ENCODE measurements around the gene TENM4.

TENM4 gene

DNA sequence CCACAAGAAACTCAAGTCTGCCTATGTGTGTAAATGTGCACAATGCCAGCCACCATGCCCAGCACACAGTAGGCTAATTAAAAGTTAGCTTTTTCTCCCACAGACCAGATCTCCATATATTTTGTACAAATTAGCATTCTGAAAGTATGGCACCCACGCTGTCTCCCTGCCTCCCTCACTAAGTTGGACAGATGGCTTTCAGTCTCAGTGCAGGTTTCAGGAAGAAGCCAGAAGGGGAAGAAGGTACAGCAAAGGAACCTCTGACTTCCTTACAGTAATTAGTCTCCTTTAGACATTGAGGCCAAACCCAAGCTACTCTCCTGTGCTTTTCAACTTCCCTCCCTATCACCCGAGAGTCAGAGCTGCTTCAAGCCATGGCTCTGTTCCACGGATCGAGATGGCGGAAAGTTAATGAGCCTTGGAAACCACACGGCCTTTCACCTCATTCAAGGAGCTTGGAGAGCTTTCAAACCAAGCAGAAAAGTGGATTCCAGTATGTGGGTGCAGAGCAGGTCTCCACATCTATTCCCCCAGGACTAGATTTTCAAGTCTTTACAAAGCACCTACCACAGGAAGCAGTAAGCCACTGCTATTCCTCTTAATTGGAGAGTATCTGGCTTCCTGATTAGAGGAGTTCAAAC lies 645.1 kb downstream of the TENM4 start:
- DNase-seq, result peak; percentile 16

DNA sequence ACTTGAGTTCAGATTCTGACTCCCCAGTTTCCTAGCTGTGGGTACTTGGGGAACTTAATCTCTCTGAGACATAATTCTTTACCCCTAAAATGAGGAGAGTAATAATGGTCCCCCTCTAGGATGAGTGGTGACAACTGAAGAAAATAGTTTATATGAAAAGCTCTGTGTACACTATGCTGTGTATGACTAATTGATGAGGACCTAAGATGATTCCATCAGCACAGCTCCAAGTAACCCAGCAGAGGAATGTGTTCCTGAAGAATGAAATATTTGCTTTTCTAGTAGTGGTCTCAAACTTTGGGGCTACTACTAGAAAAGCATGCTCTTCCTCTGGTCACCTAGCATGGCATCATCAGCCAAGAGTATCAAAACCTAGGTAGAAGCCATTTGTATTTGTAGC lies 648.9 kb downstream of the TENM4 start:
- DNase-seq, result no peak

DNA sequence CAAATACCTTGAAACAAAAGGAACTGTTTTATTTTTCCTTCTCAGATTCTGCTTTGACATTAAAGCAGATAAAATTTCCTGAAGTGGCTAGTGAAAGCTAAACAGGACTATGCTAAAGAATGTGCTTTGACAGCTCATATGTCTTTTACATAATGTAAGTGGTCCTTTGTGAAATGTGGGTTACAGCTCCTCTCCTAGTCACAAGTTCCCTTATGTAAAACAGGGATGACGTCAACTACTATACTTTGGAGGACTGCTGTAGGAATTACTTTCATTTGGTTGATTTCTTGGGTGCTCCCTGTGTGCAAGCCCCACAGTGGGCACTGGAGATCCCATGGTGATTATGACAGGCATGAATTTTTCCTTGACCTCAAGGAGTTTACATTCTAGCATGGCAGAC lies 649.6 kb downstream of the TENM4 start:
- peak; percentile 86 for DNase-seq

DNA sequence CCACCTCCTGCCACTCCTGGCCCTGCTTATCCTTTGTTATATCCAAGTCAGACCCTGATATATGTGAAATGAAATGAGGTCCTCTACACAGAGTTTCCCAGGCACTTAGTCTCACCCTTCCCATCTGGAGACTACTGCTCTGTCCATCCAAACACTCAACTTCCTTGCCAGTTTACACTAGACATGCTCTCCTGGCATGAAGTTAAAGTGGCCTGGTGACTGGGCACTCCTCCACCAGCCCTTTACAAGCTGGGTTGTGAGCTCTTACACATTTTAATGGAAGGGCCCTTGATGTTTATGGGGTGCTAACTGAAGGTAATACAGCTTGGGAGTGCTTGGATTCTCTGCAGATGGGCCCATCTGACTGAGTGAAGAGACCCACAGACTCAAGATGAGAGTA lies 650.0 kb downstream of the TENM4 start:
- DNase-seq, result no peak

DNA sequence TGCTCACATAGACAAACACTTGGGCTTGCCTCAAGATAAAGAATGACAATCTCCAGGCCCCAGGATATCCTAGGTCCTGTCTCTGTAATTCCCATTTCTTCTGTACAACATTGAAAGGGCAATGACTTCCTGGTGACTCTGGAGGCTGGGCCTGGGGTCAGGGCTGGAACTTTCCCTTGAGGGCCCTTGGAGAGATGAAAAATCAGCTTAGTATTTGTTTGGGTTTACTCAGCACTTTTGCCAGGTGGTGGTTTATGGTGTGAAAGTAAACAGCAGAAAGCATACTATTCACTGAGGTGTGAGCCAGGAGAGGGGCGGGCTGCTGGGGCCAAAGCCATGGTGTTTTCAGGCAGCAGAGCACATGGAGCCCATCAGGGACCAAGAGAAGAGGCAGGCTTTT lies 651.5 kb downstream of the TENM4 start:
- no peak for DNase-seq

DNA sequence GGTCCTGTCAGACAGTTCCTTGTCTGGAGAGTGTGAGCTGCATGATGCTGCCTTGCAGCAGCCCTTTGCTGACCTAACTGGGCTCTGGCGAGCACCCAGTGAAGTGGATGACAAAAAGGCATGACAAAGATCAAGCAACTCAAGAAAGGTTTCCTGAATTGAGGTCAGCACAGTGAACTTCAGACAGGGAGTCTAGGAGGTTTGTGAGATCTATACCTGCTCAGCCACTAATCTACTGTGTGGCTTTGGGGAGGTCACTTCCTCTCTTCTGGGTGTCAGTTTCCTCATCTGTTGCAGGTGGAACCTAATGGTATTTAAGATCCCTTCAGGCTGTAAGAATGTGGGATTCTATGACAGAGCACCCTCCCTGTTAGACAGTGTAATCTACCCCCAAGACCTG lies 652.3 kb downstream of the TENM4 start:
- no peak for DNase-seq

DNA sequence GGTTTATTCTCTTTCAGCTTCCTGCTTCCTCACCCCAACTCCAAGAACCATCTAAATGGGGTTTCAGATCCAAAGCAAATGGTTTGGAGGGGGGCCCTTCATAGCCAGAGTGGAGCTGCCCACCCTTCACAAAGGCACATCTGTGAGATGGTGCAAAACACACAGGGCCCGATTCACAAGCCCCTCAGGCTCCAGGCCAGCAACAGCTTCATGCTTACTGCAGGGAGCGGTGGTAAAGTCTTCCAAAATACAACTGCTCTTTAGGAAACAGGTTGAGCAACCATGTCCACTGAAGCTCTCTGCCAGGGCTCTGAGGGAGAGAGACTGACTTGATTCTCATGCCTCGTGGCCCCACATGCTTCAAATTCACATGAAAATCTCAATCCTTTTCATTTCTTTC lies 653.1 kb downstream of the TENM4 start:
- DNase-seq, result no peak

DNA sequence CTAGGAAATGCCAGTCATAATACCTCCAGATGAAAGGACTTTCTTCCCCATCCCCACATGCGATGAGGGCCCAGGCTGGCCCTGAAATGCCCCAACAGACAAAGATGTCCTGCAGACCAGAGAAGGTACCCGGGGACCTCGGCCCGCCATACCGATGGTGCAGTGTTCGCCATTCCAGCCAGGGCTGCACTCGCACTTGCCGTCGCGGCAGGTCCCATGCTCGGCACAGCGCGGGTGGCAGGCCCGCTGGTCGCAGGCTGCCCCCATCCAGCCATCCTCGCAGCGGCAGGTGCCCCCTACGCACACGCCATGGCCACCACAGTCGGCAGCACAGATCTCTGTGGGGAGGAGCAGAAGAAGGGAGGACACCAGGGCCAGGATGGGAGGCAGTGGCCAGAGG lies 654.1 kb downstream of the TENM4 start:
- DNase-seq, result no peak

DNA sequence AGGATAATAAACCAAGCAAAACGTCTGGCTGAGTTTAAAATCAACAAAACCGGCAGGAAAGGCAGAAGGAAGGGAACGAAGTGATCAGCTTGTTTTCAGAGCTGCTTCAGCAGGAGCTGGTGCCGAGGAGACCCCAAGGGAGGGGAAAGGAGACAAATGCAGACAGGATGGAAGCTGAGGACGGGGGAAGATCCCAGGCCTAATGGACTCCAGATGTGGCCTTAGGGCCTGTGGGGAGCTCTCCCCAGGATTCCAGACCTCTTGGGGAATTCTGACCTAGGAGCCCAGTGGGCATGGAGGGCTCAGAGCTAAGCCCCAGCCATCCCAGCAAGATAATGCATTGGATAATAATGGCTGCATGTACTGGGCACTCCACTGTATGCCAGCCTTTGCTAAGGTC lies 654.7 kb downstream of the TENM4 start:
- no peak for DNase-seq

DNA sequence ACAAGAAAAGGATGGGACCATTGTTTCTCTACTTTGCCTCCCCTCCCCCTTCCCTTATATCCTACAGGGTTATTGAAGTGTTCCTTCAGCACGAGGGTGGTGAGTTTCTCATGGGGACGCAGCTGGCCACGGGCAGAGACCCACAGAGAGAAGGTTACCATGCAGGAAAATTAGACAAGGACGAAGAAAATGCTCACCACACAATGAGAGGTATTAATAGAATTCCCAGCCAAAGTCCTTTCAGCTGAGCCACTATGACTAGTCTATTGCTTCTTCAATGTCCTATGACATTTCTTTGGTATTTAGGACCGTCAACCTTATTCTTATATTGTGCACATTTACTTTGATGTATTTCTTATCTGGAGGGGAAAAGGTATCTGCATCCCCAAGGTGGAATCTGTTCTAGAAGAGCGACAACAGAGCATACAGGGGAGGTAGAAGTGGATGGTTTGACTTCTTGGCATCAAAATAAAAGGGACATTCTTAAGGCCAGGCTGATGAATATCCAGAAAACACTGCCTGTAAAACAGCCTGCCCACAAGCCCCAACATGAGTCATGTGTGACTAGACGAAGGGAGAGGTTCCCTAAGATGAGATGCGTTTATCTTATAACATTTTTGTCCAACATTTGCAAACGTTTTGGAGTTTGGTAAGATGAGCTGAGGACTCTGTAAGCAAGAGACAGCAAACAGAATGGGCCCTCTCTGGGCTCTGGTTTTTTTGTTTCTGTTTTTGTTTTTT lies 656.3 kb downstream of the TENM4 start:
- DNase-seq, result no peak

DNA sequence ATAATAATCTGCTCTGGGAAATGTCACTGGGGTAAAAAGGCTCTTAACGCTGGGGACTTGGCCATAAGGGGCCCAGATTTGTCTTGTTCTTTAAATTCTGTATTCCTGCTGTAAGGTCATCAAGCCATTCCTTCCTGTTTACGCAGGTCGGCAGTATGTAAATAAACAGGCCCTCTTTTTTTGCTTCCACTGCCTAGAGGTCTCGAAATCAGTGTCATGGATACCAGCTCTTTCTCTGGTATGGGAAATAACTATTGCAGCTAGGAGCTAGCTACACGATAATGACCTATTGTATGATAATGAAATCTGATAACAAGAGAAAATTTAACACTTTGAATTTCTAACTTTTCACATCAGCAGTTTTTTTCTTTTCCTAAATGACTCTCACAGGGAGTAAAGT lies 657.0 kb downstream of the TENM4 start:
- DNase-seq, result no peak

DNA sequence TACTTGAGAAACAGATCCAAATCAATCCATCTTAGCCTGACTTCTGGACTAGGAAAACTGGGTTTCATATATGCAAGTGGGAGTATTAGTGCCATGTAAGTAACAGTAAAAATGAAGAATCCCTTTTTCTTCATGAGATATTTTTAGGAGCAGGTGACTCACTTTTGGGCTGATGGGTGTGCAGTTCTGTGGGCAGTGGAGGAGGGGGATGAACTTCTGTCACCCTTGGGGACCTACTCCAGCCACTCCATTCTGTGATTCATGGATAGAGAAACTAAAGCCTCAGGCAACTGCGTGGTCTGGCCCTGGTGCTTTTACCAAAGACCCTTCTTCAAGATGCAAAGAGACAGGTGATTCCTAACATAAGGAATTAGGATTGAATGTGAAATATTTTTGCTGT lies 657.5 kb downstream of the TENM4 start:
- DNase-seq, result no peak

DNA sequence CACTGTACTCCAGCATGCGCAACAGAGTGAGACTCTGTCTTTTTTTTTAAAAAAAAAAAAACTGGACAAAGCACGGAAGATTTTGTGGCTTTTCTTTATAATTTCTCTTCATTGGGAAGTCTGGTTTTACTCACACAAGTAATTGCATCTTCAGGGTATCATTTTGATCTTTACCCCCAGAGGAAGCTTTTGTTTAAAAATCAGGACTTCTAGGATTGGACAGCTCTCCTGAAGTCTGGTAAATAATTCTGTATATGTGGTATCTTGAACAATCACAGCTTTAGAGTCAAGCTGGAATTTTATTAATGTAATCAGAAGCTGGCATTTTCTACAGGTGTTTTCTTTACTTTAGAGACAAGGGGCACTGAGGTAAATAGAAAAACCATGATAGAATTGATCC lies 658.1 kb downstream of the TENM4 start:
- no peak for DNase-seq

DNA sequence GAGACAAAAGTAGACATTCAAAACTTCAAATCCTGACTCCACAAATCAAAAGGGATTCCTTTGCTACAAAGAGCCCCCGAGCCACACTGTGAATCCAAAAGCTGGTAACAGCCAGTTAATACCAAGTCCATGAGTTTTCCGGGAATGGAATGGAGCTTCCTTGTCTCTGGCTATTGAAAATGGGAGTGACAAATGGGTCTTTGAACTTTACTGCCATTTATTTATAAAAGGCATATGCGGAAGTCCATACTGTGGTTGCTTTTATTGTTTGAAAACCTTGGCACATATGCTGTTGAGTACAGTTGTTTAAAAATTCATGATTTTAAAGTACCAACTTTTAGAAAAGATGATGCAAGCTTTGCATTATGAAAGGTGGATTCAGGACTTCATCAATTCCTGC lies 659.9 kb downstream of the TENM4 start:
- no peak for DNase-seq

DNA sequence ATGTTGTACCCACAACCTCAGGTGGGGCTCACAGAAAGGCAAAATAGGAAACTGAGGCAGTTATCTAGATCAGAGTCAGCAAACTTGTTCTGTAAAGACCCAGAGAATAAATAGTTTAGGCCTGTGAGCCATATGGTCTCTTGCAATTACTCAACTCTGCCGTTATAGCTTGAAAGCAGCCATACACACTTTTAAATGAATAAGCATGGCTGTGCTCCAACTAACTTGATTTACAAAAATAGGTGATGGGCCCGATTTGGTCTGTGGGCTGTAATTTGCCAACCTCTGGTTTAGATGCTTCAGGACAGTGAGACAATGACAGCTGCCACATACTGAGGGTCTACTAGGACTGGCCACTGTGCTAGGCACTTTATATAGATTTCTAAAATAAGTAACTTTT lies 667.3 kb downstream of the TENM4 start:
- DNase-seq, result no peak

DNA sequence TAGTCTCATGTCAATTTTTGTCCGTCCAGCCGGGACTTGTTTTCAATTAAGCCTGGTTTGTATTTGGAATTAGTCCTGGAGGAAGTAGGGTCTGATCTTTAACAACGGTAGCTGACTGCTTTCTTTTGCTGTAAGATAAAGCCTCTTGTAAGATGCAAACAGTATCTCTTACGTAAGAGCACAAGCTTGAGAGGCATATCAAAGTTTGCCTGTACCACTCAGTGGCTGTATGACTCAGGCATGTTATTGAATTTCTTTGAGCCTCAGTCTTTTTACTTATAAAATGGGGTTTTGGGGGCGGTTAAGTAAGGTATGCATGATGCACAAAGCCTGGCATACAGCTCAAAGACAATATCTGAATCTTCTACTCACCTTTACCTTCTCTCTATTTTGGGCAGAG lies 667.8 kb downstream of the TENM4 start:
- no peak for DNase-seq

DNA sequence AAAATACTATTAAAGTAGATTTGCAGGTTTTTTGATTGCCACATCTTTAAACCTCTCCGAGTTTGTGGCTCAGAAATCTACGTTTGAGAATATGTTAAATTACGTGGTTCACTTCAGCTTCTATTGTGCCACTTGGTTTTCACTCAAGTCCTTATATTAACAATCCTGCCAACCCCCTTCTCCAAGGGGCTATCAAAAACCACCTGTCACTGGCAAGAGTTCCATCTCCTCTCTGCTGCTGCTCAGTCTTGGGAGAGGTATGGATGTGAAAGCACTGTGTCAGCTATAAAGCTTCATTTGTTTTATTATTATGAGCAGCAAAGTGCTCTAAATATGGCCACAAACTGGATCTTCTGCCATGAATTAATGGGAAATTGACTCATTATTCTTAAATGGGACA lies 668.6 kb downstream of the TENM4 start:
- DNase-seq, result no peak

DNA sequence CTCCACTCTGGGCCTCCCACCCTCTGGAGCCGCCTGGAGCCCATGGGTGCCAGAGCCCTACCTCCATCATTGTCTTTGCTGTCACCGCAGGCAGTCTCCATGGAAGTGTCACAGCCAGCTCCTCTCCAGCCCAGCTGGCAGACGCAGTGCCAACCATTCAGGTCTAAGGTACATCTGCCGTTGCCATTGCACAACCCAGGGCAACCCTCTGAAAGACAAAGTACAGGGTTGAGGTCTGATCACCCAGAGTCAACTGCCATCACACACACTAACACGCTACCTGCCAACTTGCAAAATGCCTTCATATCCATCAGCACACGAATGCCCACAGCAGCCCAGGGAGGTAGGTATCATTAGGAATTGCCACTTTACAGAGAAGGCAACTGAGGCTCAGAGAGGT lies 669.9 kb downstream of the TENM4 start:
- no peak for DNase-seq

DNA sequence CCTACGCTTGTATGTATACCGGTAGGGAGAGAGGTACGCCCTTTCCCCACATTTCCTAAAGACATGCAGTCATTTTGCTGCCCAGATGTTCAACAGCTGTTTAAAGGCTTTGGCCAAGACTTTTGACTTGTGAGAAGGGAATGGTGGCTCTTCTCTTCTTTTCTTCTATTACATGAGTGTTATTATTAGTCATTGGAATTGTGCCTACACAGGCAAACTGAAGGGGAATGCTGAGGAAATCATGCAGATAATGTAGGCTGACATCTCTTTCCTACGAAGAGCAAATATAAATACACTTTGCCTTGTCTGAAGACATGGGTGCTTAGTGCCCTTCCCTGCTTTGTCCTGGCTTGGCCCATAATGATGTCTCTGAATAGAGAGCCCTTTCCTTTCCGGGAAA lies 671.9 kb downstream of the TENM4 start:
- no peak for DNase-seq

DNA sequence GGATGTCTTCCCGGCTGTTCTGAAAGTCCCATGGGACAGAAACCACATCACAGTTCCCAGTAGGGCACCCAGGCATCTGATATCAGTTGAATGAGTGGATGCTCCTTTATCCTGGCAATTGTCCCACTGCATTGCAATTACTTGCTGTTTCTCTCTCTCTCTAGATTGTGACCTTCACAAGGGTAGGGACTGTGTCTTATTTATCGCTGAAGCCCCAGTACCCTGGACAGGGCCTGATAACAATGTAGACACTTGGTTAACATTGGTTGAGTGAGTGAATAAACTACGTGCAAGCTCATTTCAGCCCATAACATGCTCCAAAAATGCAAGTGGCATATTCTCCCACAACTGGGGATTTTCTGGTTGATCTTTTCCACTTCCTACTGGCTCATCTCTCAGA lies 672.5 kb downstream of the TENM4 start:
- no peak for DNase-seq

DNA sequence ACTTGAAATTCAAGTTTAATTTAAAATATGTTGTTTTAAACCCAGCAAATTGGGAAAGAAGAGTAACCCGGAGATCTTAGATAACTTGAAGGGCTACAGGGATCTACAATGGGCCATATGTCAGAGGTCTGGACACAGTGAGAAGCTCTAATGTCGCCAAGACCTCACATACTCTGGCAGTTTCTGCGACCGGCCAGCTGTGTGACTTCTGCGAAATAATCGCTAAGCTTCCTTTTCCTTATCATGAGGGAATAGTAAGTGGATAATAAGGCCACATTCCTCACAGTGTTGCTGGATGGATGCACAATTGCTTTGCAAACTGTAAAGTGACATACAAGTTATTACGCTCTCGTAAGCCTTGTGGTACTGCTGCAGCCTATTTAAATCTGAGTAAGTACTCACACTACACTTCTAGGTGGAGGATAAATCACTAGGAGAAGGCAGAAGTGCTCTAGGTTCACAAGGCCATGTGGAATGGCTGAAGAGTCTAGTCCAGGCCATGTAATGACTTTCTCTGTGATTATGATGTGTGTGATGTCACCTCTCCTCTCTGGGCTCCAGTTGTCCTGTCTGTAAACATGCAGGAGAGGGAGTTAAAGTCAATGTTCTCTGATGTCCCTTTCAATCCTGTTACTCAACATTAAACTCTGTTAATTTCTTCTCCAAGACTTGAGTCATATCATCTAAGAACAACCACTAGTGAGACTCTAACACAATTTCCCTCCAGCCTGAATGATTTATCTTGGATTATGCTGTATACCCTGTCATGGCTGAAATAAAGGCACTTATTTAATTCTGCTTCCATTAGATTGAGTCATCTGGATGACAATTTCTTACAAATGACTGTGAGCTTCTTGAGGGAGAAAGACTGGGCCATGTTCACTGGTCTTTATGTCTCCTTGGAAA lies 673.5 kb downstream of the TENM4 start:
- DNase-seq, result no peak

DNA sequence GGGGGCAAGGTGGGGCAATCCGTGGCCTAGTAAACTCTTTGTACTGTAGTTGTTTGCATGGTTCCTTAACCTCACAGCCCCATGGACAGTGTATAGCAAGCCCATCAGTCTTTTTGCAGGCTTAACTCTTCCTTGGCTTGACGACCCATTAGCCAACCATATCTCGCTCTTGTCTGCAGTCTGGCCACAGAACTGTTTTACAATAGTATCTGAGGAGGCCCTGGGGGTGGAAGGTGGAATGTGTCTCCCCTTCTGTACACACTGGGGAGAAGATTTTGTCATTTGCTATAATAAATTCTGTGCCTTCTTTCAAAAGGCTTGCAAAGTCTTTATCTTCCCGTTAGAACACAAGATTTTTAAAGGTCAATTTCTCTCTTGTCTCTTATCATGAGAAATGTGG lies 675.9 kb downstream of the TENM4 start:
- DNase-seq, result no peak

DNA sequence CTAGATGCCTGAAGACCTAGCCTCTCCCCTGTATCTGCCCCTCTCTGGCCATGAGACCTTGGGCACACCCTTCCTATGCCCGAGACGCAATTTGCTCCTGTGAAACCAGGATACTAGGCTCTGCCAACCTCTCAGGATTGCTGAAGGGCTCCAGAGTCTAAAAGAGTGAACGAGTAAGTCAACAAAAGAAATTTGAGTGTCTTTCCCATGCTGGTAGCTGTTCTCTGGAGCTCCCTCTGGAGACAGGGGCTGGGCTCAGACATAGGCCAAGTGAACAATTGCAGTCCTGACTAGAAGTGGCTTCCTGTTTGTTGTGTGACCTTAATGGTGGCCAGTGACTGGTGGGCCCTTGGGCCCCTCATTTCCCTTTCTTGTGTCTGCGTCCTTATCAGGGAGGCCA lies 677.2 kb downstream of the TENM4 start:
- no peak for DNase-seq

DNA sequence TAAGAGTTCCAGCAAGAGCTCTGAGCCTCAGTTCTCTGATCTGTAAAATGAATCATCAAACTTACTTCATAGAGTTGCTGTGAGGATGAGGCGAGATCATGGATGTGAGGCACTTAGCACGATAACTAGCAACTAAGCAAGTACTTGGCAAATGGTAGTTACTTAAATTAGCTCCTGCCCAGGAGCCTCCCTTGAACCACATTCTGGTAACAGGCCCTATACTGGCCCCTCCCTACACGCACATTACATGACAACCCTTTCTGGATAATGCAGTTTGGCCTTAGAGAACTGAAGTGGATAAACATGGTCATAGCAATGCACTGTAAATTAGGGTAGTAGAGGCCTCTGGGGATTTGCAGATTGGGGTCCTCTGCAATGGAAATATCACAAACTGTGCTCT lies 678.7 kb downstream of the TENM4 start:
- DNase-seq, result no peak
